ENCODE data around the gene CTNNBL1.

The CTNNBL1 gene

GRCh38 chr20:37856932-37857660, 163.3 kb downstream of the CTNNBL1 start:
- no peak for DNase-seq

GRCh38 chr20:37859406-37860171, 165.8 kb downstream of the CTNNBL1 start:
- no peak for DNase-seq

- no peak for DNase-seq
These were observed 169.5 kb downstream of the CTNNBL1 start for GRCh38 chr20:37863289-37863688.

GRCh38 chr20:37864298-37864697, 170.5 kb downstream of the CTNNBL1 start:
- no peak for DNase-seq

GRCh38 chr20:37866051-37866450, 172.2 kb downstream of the CTNNBL1 start:
- no peak for DNase-seq

- no peak for DNase-seq
These were observed 173.7 kb downstream of the CTNNBL1 start for GRCh38 chr20:37867289-37868195.

- no peak for DNase-seq
These were observed 175.1 kb downstream of the CTNNBL1 start for GRCh38 chr20:37868851-37869333.

GRCh38 chr20:37869334-37869861, 175.6 kb downstream of the CTNNBL1 start:
- DNase-seq = no peak

GRCh38 chr20:37870294-37870693, 176.5 kb downstream of the CTNNBL1 start:
- no peak for DNase-seq

GRCh38 chr20:37871751-37872150, 177.9 kb downstream of the CTNNBL1 start:
- no peak for DNase-seq

GRCh38 chr20:37872161-37872560, 178.3 kb downstream of the CTNNBL1 start:
- no peak for DNase-seq

- DNase-seq = no peak
These were observed 180.1 kb downstream of the CTNNBL1 start for GRCh38 chr20:37873884-37874283.

GRCh38 chr20:37875460-37876175, 181.8 kb downstream of the CTNNBL1 start:
- no peak for DNase-seq

GRCh38 chr20:37876863-37877262, 183.0 kb downstream of the CTNNBL1 start:
- no peak for DNase-seq

GRCh38 chr20:37877832-37878772, 184.3 kb downstream of the CTNNBL1 start:
- no peak for DNase-seq

GRCh38 chr20:37878835-37879599, 185.2 kb downstream of the CTNNBL1 start:
- DNase-seq = peak; percentile 12

GRCh38 chr20:37879843-37880242, 186.0 kb downstream of the CTNNBL1 start:
- no peak for DNase-seq

- peak; percentile 14 for DNase-seq
These were observed 187.1 kb downstream of the CTNNBL1 start for GRCh38 chr20:37880726-37881591.

Data from NCI-H2227 treated with DMSO at 0.1 percent for 48 hours (cell line).